Measurements from ENCODE around the gene LYSMD2. TPM values are rescaled to one million over a fixed set of nuclear protein-coding genes. Genes with fewer than 3 reads are reported as not detected.

Gene LYSMD2
- total and polyA plus RNA-seq, 2 of the 8 experiments (the other 6 are each of a cell fraction or from before 2014, with no cell fraction given), result 2.2 to 2.7 TPM

- ChIA-PET CTCF (ENCODE audit: partially characterized antibody) (interaction anchor here (0.8 to 4.5 kb wide), 2 partner anchors 34 to 37 kb away, joined by 3 to 22 read pairs; no protein-coding TSS in a partner anchor), POLR2A (ENCODE audit: partially characterized antibody) (interaction anchor here (1.2 to 2.2 kb wide), 3 partner anchors 13 to 232 kb away, joined by 3 to 5 read pairs (median 4); partner anchors contain the start of gene LEO1)
- 97% methylated on average over 2 of the region's 2 CpGs; no CpG with 5 or more reads in 1 of the 2 experiments for WGBS, 2 experiments (ENCODE audit: extremely low coverage in 1 of 2, insufficient coverage in 1 of 2, insufficient read length in 1 of 2, insufficient replicate concordance in 2 of 2, low coverage in 1 of 2, low lambda C conversion rate in 2 of 2, missing lambda C conversion rate in 1 of 2)
- TF ChIP-seq GTF2F1 (IDR thresholded peaks at IDR 0.05; ENCODE audit: borderline replicate concordance, low read depth, low read length) (no peak), USF2 (IDR thresholded peaks at IDR 0.05; ENCODE audit: low read length) (no peak), TAF1 (IDR thresholded peaks at IDR 0.05; ENCODE audit: low read depth, low read length) (no peak), SP4 (IDR thresholded peaks at IDR 0.05; ENCODE audit: low read length) (no peak), SP1 (IDR thresholded peaks at IDR 0.05; ENCODE audit: low read depth, low read length) (no peak), TEAD4 (IDR thresholded peaks at IDR 0.05; ENCODE audit: low read depth, low read length) (no peak), ATF3 (IDR thresholded peaks at IDR 0.05; ENCODE audit: insufficient read depth, low read depth, low read length) (no peak)
Observed at GRCh38 chr15:51739061-51739712, 1.7 kb upstream of the LYSMD2 start.

More at GRCh38 chr15:51739061-51739712, 1.7 kb upstream of the LYSMD2 start:
- H3K56ac ChIP-seq (replicated peaks; ENCODE audit: insufficient read length, low read depth, low read length), result no peak overlapping the region
- no peaks in the 10 kb centered on the region for H3K79me2 ChIP-seq (ENCODE audit: control insufficient read depth in 1 of 2, insufficient read depth in 2 of 2, low read length in 2 of 2)
- no peak overlapping the region for H2BK5ac ChIP-seq (ENCODE audit: low read depth, low read length)
- no peak overlapping the region for H4K8ac ChIP-seq (ENCODE audit: extremely low read depth, insufficient read depth, low read length)
- H3K23me2 ChIP-seq (ENCODE audit: low read depth, low read length), result peaks cover 8% of the 10 kb centered on the region
- no peak for FAIRE-seq
- H2BK20ac ChIP-seq (ENCODE audit: low read length), result no peak overlapping the region
- H4K91ac ChIP-seq (replicated peaks; ENCODE audit: insufficient read length, low read length), result no peak overlapping the region
- no peak overlapping the region for H2AFZ ChIP-seq (ENCODE audit: low read length)
- no peak overlapping the region for H3K4me2 ChIP-seq (ENCODE audit: insufficient read depth in 1 of 2, low read depth in 2 of 2, low read length in 2 of 2)
- H3K14ac ChIP-seq (ENCODE audit: insufficient read length), result no peak overlapping the region
- no peaks in the 10 kb centered on the region for H3K9me3 ChIP-seq (ENCODE audit: insufficient read depth in 2 of 2, low read depth in 1 of 2, low read length in 1 of 2)
- H3K79me1 ChIP-seq (ENCODE audit: low read depth, low read length), result no peaks in the 10 kb centered on the region
- peaks cover 0 to 4% (median 0%) of the 10 kb centered on the region in 4 experiments; a peak in 1 of 7 replicates for H3K4me1 ChIP-seq (replicated peaks in 1 of 4; ENCODE audit: control insufficient read depth in 3 of 4, insufficient read depth in 4 of 4, low read length in 3 of 4)
- no peak overlapping the region for H3K4me3 ChIP-seq (ENCODE audit: extremely low read depth in 1 of 4, insufficient read depth in 2 of 4, low read depth in 3 of 4, low read length in 4 of 4)
- no peak overlapping the region for H3K9ac ChIP-seq (replicated peaks in 1 of 4; ENCODE audit: extremely low read depth in 1 of 4, low read depth in 3 of 4, low read length in 3 of 4)
- no peak overlapping the region for H3K4ac ChIP-seq (replicated peaks; ENCODE audit: insufficient read length, low read depth, low read length)
- DNase-seq (ENCODE audit: low read depth in 1 of 2, low spot score in 2 of 2), result no peak
- no peak overlapping the region for H2AK5ac ChIP-seq (ENCODE audit: low read depth, low read length)
- no peak overlapping the region for H2BK15ac ChIP-seq (ENCODE audit: low read length)
- H3K27ac ChIP-seq (ENCODE audit: low read depth, low read length), result no peak overlapping the region
- H2BK120ac ChIP-seq (replicated peaks; ENCODE audit: low read depth, low read length), result no peak overlapping the region
- no peak overlapping the region for H2BK12ac ChIP-seq (ENCODE audit: low read depth, low read length)
- peaks cover 6 to 32% (median 19%) of the 10 kb centered on the region in 4 experiments for H3K27me3 ChIP-seq (replicated peaks in 1 of 4; ENCODE audit: control insufficient read depth in 3 of 4, extremely low read depth in 1 of 4, insufficient read depth in 3 of 4, low read length in 3 of 4)
- H4K20me1 ChIP-seq (replicated peaks in 1 of 2; ENCODE audit: control insufficient read depth in 1 of 2, insufficient read depth in 2 of 2, low read length in 2 of 2), result peaks cover 1% of the 10 kb centered on the region in 2 experiments
- no peaks in the 10 kb centered on the region for H3K36me3 ChIP-seq (ENCODE audit: control insufficient read depth in 2 of 4, insufficient read depth in 4 of 4, low read length in 3 of 4)
- H3K23ac ChIP-seq (ENCODE audit: insufficient read length), result no peak overlapping the region
- no peak overlapping the region for H4K5ac ChIP-seq (ENCODE audit: insufficient read length, low read depth, low read length)
- no peak overlapping the region for H3K18ac ChIP-seq (ENCODE audit: extremely low read depth, low read length)

Measured in H1 (cell line).